ENCODE results near the gene PANK2.
A peak's percentile ranks its signal among the peaks of the same experiment; 100 is the strongest.
"Not testable (repeated sequence)": the region's sequence is repeated elsewhere in the genome, so short reads cannot be mapped to it uniquely, and the experiment has no call there.

The PANK2 gene

DNA sequence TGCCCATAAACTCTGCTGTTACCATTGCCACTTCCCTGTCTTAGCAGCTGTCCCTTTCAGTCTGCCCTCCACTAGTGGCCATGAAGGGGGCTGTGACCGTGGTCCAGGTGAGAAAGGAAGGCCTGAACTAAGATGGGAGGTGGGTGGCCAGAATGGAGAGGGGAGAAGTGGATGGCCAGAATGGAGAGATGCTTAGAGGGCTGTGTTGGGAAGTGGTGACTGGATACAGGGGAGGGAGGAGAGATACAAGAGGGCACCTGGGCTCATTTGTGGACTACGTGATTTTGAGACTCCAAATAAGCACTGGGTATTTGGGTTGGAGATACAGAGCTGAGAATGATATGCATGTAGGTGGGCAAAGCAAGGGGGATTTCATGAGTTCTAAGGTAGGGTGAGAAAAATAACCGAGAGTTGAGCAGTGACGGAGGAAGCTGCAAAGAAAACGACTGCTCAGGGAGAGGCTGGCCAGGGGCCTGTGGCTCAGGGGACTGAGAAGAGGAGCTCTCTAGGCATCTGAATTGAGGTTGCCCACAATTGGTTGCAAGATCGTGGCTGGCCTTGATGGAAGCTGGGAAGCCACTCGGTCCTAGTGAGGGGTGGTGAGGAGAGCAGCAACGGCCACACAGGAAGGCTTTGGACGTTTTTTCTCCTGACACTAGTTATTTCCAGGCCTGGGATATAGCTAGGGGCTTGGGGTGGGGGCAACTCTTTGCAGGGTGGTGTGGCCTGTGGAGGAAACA lies 36.9 kb downstream of the PANK2 start:
- no peak for DNase-seq

DNA sequence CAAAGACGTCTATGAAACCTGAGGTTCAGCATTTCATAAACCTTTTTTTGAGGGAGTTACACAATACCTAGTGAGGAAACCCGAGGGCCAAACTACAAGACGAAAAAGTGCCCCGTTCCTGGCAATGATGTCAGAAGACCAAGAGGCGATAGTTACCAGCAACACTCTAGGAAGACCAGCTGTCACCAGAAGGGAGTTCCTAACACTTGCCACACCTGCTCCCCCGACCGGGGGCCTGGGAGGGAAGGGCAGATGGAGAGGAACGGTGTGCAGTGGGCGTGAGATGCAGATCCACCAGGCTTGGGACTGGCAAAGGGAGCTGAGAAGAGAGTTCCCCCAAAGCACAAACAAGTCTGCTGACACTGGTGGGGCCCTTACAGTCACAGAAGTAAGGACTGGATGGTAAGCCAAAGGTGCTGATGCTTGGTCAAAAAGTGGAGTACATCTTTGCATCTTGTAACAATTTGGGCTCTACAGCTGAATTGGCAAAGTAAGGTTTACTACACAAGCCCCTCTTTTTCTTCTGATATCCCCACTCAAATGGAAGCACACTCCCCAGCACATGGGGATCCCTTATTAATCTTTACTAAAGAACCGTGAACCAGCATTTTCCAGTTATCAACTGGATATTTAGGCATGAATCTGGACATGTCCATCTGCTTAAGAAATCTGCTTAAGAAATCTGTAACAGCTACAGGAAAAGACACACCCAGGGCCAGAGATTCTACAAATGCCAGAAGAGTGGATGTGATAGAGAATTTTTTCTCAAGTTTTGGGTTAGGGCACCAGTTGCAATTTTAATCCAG lies 38.5 kb downstream of the PANK2 start:
- peak in 1 of 51 donors; percentile 17 for DNase-seq

DNA sequence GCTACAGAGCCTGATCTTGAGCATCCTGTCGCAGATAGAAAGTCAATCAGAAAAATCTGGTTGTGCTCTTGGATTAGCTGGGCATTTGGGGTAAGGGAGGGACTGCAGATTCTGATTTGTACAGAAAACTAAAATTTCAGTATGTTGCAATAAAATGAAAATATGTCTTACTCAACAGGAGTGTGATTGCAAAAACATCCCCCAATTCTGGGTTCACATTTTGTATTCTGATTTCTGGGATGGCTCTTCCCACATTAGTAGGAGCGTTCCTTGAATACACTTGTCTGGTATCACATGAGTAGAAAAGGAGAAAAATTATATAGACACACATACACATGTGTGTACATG lies 40.5 kb downstream of the PANK2 start:
- DNase-seq = no peak

DNA sequence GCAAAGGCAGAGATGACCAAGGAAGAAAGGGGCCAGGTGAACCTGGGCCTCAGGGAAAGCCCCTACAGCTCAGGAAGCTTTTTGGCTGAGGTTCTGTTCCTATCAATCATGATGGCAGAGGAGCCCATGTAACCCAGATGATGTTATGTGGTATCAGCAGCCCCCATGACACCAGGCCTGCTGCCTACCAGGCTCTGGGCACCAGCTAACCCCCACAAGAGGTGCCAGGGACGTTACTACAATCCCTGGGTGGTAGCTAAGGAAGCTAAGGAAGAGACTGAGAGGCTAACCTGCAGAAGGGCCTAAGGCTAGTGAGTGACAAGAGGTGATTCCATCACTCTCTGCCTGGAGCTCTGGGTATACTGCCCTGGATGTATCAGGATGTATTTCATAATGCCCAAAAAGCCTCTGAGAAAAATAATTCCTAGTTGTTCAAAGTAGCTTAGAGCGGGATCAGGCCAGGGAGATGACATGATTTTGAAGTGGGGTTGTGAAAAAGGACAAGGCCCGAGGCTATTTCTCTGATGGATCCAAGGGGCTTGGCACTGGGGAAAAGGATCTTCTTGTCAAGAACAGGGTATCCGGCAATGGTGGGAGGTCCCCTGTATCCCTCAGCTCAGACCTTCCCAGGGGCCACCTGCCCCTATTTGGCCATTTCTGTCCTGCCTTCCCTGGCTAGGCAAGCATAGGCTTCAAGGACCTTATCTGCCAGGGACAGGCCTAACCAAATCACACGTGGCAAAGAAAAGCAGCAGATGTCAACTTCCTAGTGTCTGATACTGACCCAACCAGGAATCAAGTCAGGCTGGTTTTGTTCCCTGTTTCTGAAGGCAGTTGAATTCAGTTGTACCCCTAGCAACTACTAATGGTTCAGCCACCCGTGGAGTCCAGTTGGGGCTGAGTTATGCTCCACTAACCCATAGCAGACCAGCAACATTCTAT lies 41.3 kb downstream of the PANK2 start:
- no peak for DNase-seq

DNA sequence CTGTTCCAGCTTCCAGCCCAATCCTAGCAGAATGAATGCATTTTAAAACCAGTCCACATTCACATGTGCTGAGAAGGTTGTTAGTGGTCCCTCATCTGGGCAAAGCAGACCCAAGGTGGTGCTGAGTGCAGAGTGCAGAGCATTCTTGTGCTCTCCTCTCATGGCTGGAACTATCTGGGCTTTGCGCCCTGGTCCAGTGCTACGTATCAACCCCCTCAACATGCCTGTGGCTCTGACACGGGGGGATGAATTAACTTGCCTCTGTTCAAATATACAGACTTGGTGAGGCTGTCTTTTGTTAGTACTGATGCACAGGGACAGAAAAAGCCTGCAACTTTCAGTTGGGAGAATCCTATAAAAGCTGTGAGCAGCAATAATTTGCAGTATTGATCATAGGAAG lies 42.5 kb downstream of the PANK2 start:
- peak in 1 of 51 donors; percentile 57 for DNase-seq

DNA sequence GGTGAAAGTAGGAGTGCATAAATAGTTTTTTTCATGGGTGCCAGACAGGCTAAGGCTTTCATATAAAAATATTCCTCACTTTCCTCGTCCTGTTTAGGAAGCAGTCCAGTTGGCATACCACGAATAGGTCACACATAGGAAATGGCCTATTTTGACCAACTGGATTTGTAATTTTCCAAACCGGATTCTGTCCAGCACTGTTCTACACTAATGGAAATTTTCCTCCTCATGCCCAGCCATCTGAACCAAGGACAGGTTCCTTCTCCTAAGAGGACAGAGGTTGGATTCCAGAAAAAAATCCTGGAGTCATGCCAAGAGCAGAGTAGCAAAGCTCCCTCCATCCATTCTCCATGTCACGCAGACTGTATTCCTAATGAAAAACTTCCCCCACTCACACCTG lies 43.1 kb downstream of the PANK2 start:
- DNase-seq = no peak

DNA sequence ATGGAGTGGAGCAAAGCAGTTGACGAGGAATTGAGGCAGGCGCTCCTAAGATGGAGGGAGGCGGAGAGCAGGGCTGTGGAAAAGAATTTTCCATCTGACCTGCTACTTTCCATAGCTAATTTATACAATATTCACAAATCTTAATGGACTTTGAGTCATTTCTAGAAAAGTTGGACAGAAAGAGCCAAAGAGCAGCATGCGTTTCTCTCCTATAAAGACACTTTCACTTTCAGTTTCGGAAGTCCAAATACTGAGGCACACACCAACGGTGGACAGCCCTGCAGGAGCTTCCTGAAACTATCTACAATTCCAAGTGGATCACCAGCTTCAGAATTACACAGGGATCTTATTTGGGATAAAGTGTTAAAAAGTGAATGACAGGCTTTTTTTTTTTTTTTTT lies 43.5 kb downstream of the PANK2 start:
- DNase-seq = no peak

DNA sequence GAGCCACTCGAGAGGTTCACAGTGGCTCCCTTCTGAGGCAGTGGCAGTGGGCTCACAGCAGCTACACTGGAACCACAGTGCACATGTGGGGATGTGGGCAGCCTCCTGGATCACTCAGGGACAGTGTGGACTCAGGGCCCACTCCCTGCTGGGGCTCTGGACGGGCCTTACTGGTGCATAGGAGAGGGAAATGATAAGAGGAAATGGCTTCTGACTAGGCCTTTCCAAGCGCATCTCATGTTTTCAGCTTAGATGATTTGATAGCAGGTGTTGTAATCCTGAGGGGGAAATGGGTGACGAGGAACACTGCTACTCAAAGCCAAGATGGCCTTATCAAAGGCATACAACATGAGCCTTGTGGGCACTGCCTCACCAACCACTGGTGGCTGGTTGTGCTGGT lies 44.0 kb downstream of the PANK2 start:
- no peak for DNase-seq

DNA sequence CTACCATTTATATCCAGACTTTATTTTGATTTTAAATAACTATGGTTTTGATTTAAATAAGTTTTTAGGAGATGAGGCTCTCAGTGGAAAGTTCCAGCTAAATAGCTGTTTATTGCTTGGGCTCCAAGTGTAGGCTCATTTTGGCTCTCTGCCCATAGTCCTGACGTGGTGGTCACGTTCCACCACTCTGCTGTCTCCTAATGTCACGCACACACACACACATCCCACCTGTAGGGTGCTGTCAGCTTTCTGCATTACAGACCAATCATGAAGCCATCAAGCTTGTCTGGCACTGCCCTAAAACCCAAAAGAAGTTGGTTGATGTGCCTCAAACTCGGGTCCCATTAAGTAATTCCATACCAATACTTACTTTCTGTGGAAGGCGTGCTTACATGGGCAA lies 45.4 kb downstream of the PANK2 start:
- no peak for DNase-seq

DNA sequence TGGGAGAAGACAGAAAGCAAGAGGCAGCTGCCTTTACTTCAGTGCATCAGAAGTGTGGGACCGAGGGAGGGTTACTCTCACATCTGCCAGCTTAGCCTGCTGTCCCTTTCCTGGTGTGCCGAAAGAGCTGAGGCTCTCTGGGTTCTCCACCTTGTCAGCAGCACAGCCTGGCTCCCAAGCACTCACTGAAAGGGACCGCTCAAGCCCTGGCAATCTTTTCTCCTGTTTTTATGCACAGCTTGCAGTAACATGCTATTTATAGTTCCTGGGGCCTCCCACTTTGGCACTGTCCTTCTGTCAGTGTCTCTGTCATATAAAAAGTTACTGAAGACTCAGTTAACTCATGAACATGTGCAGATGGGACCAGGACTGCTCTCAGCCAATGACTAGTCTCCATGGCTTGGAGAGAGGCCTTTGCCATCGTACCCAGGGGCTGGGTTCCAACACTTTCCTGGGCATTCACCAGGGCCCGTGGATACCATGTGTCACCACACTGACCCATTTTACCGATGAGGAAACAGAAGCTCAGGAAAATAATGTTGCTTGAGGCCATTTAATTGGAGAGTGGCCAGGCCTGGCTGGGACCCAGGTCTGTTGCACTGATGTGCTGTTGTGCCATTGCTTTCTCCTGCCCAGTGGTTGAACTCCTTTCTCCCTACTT lies 46.2 kb downstream of the PANK2 start:
- no peak for DNase-seq

DNA sequence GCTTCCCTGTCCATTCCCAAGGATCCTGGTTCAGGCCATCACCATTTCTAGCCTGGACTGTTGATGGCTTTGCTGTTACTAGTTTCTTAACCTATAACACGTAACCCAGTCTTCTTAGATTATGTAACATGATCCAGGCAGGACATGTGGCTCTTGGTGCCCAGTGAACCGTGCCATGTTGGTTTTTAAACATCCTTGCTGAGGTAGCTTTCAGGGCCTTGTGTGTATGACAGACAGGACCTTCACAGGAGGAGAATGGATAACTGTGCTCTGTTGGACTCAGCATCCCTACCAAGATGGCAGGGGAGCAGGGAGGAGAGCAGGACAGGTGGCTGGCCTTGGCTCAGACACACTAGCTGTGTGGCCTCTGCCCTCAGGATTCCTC lies 46.8 kb downstream of the PANK2 start:
- no peak for DNase-seq

DNA sequence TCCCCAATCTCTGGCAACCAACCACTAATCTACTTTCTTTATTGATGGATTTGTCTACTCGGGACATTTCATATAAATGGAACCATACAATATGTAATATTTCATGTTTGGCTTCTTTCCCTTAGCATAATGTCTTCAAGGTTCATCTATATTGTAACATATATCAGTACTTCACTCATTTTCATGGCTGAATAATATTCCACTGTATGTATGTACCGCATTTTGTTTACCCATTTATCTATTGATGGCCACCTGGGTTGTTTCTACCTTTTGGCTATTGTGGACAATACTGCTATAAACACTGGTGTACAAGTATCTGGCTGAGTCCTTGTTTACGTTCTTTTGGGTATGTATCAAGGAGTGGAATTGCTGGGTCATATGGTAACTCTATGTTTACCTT lies 48.4 kb downstream of the PANK2 start:
- no peak for DNase-seq

DNA sequence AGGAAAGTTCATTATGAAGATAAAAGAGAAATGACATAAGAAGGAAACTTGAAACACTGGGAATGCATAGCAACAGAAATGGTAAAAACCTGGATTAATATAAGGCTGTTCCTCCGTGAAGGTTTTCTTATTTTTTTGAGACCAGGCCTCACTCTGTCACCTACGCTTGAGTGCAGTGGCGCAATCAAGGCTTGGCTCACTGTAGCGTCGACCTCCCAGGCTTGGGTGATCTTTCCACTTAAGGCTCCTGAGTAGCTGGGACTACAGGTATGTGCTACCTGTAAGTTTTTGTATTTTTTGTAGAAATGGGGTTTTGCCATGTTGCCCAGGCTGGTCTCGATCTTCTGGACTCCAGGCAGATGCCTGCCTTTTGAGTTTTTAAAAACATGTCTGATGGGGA lies 51.7 kb downstream of the PANK2 start:
- DNase-seq = no peak

DNA sequence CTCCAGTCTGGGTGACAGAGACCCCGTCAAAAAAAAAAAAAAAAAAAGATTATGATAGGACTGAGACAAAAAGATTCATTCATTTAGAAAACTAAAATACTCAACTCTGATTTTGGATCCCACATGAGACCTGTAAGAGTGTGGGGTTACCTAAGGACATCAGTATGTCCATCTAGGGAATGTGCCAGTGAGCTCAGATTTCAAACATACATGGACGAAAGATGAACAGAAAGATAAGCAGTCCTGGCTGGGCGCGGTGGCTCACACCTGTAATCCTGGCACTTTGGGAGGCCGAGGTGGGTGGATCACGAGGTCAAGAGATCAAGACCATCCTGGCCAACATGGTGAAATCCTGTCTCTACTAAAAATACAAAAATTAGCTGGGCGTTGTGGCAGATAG lies 57.5 kb downstream of the PANK2 start:
- DNase-seq = not testable (repeated sequence)

DNA sequence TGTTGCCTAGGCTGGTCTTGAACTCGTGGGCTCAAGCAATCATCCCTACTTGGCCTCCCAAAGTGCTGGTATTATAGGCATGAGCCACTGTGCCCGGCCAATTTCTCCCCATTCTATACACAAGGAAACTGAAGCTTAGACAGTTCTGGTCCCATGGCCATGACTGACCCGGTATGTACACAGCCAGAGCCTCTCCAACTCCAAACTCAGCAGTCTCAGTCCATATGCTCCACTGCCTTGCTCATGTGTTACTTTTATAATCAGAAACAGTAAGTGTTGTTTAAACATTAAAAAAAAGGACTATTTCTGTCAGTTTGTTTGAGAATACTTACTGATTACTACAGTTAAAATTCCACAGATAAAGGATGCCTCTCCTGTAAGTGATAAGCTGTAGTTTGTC lies 75.5 kb downstream of the PANK2 start:
- no peak for DNase-seq

DNA sequence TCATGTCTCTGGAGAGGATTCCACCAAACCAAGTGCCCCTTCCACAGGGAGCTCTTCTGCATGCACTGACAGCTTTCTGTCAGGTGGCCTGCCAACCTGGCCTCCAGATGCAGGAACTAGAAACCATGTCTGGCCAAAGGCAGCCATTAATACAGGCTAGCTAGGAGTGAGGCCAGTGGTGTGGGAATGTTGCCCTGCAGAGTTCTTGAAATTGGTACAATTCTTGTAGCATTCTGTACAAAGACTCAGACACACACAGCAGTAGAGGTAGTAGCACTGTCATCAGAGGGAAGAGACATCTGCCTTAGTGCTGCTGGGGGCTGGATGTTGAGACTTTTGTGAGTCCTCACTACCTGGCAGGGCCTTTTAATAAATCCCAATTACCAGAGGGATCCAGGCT lies 77.4 kb downstream of the PANK2 start:
- DNase-seq = no peak

DNA sequence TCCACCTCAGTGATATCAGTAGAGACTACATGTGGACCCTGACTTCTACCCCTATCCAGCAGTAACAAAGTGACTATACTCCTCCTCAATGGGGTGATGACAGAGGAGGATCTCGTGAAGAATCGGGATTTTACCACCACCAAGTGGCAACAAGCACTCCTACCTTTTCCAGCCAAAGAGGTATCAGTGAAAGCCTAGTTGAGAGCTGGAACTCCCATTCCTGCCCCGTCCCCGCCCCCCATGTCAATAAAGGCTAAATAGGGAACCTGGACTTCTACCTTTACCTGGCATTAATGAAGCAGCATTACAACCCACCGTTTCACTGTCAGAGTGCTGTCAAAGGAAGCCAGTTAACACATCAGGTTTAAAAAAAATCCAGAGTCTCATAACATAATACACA lies 80.8 kb downstream of the PANK2 start:
- DNase-seq = no peak

DNA sequence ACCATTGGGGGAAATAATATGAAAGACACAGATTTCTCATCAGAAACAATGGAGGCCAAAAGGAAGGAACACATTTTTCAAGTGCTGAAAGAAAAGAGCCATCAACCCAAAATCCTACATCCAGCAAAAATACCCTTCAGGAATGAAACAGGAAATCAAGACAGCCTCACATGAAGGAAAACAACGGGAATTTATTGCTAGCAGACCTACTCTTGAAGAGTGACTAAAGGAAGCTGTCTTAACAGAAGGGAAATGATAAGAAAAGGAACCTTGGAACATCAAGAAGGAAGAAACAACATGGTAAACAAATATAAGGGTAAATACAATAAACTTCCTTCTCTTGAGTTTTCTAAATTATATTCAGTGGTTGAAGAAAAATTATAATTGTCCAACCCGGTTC lies 82.0 kb downstream of the PANK2 start:
- no peak for DNase-seq

DNA sequence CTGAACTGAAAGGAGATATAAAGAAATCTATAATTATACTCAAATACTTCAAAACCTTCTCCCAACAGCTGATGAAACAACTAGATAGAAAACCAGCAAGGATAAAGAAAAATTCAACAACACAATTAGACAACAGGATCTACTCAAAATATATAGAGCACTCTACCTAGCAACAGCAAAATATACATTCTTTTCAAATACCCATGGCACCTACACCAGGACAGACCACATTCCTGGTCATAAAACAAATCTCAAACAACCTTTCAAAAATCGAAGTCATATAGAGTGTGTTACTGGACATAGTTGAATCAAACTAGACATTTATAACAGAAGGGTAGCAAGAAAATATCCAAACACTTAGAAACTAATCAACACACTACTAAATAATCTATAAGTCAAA lies 83.0 kb downstream of the PANK2 start:
- no peak for DNase-seq

DNA sequence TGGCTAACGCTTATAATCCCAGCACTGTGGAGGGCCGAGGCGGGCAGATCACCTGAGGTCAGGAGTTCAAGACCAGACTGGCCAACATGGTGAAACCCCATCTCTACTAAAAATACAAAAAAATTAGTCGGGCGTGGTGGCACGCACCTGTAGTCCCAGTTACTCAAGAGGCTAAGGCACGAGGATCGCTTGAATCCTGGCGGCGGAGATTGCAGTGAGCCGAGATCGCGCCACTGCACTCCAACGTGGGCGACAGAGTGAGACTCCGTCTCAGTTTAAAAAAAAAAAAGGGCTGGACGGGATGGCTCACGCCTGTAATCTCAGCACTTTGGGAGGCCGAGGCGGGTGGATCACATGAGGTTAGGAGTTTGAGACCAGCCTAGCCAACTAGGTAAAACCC lies 83.4 kb downstream of the PANK2 start:
- not testable (repeated sequence) for DNase-seq

DNA sequence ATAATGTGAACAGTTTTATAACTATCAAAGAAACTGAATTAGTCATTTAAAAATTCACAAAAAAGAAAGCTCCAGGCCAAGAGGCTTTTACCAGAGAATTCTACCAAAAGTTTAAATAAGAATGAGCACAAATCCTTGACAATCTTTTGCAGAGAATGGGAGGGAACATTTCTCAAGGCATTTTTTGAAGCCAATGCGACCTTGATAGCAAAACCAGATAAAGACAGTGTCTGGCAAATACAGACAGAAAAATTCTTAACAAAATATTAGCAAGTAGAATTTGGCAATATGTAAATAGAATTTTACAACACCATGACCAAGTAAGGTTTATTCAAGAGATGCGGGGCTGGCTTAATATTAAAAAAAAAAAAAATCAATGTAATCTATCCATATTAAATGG lies 84.5 kb downstream of the PANK2 start:
- no peak for DNase-seq

DNA sequence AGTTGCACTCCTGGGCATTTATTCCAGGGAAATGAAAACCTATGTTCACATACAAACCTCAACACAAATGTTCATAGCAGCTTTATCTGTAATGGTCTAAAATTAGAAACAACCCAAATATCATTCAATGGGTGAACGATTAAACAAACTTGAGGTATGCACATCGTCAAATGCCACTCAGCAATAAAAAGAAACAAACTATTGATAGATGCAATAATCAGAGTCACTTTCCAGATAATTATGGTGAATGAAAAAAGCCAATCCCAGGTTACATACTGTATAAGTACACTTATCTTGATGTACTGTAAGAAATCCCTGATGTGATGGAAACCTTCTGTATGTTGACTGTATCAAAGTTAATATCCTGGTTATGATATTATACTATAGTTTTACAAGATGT lies 87.3 kb downstream of the PANK2 start:
- DNase-seq = no peak

Measured in hypothalamus (tissue), 51 donors.